ENCODE results near the gene ACTL10.
"Not testable (repeated sequence)": the region's sequence is repeated elsewhere in the genome, so short reads cannot be mapped to it uniquely, and the experiment has no call there.

The ACTL10 gene

DNA sequence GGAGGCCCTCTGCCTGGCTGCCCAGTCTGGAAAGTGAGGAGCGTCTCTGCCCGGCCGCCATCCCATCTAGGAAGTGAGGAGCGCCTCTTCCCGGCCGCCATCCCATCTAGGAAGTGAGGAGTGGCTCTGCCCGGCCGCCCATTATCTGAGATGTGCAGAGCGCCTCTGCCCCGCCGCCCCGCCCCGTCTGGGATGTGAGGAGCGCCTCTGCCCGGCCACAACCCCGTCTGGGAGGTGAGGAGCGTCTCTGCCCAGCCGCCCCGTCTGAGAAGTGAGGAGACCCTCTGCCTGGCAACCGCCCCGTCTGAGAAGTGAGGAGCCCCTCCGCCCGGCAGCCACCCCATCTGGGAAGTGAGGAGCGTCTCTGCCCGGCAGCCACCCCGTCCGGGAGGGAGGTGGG, 32.2 kb downstream of the ACTL10 start:
- not testable (repeated sequence) for DNase-seq

DNA sequence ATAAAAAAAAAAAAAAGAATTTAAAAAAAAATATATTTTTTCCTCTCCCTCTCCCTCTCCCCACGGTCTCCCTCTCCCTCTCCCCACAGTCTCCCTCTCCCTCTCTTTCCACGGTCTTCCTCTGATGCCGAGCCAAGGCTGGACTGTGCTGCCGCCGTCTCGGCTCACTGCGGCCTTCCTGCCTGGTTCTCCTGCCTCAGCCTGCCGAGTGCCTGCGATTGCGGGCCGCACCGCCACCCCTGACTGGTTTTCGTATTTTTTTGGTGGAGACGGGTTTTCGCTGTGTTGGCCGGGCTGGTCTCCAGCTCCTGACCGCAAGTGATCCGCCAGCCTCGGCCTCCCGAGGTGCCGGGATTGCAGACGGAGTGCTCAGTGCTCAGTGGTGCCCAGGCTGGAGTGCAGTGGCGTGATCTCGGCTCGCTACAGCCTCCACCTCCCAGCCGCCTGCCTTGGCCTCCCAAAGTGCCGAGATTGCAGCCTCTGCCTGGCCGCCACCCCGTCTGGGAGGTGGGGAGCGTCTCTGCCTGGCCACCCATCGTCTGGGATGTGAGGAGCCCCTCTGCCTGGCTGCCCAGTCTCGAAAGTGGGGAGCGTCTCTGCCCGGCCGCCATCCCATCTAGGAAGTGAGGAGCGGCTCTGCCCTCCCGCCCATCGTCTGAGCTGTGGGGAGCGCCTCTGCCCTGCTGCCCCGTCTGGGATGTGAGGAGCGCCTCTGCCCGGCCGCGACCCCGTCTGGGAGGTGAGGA, 34.1 kb downstream of the ACTL10 start:
- not testable (repeated sequence) for DNase-seq

DNA sequence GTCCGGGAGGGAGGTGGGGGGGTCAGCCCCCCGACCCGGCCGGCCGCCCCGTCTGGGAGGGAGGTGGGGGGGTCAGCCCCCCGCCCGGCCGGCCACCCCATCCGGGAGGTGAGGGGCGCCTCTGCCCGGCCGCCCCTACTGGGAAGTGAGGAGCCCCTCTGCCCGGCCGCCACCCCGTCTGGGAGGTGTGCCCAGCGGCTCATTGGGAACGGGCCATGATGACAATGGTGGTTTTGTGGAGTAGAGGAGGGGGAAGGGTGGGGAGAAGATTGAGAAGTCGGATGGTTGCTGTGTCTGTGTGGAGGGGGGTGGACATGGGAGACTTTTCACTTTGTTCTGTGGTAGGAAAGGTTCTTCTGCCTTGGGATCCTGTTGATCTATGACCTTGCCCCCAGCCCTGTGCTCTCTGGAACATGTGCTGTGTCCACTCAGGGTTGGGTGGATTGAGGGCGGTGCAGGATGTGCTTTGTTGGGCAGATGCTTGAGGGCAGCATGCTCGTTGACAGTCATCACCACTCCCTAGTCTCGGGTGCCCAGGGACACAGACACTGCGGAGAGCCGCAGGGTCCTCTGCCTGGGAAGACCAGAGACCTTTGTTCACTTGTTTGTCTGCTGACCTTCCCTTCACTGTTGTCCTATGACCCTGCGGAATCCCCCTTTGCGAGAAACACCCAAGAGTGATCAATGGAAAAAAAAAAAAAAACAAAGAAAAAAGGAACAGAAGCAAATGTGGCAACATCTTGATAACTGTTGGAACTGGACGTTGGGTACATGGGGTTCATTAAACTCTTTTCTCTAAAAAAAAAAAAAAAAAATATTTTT, 35.1 kb downstream of the ACTL10 start:
- DNase-seq: no peak

DNA sequence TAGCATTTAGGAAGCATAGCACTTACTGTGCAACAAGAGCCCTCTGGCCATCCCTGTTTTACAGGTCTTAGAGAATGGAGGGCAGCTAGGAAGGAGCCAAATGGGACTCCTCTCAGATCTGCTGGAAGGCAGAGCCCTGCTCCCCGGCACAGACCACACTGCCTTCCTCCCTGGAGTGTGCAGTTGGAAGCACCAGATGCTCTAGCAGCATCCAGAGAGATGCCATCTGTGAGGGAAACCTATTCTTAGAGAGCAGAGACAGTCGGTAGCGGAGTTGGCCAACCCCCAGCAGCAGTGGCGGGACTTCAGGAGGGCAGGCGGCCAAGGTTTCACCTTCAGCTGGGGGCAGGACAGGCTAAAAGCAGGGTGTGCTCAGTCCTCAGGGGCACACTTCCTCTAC, 36.1 kb downstream of the ACTL10 start:
- no peak for DNase-seq

DNA sequence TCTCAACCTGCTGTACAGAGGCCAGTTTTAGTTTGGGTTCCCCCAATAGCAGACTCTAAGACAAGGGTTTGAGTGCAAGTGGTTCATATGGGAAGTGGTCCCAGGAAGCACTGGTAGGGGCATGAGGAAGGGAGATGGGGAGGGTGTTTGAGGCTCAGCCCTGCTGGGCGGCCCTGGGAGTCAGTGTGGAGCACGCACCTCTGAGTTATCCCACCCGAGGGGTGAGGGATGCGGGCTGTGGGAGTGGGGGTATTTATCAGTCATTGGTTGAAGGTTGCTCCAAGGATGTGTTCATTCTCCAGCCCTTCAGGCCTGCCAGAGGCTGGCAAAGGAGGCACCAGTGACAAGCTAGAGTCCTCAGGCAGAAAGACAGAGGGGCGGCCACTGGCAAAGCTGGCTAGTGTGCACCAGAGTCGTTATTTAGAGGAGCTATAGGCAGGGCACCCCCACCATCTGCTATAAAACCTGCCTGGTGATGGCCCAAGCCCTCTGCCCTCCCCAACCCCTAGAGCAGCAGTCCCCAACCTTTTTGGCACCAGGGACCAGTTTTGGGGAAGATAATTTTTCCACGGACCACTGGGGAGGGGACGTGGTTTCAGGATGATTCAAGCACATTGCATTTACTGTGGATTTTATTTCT, 36.9 kb downstream of the ACTL10 start:
- DNase-seq: no peak

DNA sequence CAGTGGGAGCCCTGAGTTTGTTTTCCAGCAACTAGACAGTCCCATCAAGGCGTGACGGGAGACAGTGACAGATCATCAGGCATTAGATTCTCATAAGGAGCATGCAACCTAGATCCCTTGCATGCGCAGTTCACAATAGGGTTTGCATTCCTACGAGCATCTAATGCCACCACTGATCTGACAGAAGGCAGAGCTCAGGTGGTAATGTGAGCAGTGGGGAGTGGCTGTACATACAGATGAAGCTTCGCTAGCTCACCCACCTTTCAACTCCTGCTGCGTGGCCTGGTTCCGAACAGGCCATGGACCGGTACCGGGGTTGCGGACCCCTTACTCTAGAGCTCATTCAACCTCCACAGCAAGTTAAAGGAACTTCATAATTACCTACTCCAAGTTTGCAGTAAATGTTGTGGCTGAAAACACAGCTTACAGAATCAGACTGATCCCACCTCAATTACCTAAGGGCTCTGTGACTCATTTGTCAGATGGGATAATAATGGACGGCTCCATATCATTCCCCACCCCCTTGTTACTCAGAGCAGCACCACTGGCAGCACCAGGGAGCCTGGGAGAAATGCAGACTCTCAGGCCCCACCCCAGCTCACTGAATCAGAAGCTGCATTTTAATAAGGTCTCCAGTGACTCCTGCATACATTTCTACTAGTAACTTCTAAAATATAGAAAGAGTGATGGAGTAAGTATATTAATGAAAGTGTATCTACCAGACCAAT, 37.6 kb downstream of the ACTL10 start:
- no peak for DNase-seq

DNA sequence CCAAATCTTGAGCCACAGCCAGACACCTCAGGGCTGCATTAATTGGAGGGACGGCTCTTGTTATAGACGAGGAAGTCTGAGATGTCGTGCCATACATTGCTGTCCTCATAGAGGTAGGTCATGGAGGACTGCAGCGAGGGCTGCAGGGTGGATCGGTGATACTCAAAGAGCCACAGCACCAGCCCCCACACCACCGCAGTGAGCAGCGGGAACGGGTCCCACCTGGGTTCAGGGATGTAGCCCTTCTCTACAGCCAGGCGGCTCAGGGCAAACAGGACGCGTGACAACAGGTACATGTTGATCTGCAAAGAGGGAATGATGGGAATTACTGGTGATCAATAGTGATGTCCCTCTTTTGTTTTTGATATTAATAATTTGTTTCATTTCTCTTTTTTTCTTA, 40.9 kb downstream of the ACTL10 start:
- no peak for DNase-seq

DNA sequence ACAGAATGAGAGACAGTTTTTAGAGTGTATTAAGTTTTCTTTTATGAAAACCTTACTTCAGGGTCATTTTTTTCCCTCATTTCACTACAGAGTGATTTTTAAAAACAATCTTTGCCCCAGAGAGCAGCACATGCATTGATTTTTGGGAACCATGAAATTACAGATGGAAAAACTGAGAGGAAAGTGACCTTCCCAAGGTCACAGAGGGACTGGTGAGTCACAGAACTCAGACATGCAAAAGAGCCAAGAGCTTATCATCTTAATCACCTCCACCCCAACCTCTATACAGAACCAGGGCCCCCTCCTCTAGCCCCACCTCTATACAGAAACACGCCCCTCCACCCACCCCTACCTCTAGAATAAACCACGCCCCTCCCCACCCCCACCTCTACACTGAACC, 42.7 kb downstream of the ACTL10 start:
- DNase-seq: no peak

DNA sequence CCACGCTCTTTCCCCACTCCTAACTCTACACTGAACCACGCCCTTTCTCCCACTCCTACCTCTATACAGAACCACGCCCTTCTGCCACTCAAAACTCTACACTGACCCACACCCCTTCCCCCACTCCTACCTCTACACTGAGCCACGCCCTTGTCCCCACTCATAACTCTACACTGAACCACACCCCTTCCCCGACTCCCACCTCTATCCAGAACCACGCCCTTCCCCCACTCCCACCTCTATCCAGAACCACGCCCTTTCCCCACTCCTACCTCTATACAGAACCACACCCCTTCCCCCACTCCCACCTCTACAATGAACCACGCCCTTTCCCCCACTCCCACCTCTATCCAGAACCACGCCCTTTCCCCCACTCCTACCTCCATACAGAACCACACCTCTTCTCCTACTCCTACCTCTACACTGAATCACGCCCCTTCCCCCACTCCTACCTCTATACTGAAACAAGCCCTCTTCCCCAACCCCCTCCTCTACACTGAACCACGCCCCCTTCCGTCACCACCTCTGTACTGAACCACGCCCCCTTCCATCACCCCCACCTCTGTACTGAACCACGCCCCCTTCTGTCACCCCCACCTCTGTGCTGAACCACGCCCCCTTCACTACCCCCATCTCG, 43.3 kb downstream of the ACTL10 start:
- no peak for DNase-seq

DNA sequence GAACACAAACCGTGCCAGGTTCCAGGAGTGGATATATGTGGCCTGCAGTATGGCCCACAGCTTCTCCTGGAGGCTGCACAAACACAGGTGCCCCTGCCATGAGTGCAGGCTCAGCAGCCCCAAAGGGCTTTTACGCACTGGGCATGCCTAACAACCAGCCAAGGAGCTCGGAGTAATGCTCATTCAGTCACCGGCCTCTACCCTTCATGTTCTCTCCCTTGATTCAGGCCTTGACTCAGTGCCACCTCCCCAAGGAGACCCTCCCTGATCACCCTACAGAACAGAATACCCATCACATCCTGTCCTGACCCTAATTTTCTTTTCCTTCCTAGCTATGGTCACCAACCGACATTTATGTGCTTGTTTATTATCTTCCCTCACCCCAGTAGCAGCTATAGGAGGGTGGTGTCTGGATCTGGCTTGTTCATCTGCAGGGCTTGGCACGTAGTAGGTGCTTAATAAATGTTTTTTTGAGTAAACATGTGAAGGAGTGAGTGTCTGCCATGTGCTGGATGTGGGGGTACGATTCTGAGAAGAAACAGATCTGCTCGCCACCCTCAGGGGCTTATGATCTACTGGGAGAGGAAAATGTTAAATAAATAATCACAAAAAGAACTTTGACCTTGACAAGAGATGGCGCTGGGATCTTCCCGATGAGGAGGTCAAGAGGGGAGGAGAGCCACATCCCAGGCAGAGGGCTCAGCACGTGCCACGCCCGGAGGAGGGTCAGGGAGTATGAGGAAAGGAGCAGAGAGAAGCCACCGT, 44.1 kb downstream of the ACTL10 start:
- no peak for DNase-seq

DNA sequence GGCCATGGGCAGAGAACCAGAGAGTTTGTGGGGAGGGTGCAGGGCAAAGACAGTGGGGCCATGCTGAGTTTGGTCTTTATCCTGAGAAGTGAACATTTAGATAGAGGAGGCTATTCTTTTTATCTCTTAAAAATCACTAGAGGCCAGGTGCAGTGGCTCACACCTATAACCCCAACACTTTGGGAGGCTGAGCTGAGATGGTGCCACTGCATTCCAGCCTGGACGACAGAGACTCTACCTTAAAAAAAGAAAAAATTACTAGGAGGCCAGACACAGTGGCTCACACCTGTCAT, 44.6 kb downstream of the ACTL10 start:
- no peak for DNase-seq

DNA sequence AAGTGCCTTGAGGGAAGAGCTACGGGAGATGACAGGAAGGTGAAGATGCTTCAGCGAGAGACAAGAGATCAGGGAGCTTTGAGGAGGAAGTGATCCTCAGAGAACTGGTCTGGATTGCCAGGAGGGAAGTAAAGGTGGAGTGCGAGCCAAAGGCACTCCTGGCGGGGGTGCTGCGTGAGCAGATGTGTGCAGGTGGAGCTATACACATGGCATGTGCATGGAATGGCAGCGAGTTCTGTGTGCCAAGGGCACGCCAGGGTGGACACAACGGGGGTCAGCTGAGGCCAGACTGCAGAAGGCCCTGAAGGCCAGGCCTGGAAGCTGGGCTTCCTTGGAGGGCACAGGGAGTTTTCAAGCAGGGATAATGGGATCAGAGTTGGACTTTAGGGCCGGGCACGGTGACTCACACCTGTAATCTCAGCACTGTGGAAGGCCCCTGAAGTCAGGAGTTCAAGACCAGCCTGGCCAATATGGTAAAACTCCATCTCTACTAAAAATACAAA, 47.2 kb downstream of the ACTL10 start:
- no peak for DNase-seq

DNA sequence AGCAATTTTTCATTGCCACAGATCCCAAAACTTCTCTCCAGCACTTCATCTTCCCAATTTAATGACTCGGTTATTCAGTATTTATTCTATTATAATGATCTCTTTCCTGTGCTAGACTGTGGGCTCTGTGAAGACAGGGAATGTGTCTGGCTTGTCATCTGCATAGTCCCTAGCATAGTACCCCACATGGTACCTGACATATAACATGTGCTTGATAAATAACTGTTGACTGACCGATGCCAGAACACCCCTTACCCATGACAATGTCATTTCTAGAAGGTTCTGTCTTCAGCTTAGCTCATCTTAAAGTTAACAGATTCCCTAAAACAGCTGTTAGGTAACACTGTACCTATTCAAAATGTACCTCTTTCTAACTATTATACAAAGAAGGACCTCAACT, 49.8 kb downstream of the ACTL10 start:
- no peak for DNase-seq

All from NCI-H2081 (cell line).